Glutamatergic neuron (in vitro differentiated cells): ENCODE results near the gene ANKRD28. TPM values are rescaled to one million over a fixed set of nuclear protein-coding genes. Genes with fewer than 3 reads are reported as not detected.

Experiments used
- DNase-seq: peaks from one replicate; pipeline ENCODE4 v3.0.0; 2022
- H3K27ac Mint-ChIP-seq: one replicate; pipeline ENCODE4 v1.8.0; 2020; ENCODE audit warnings: mild to moderate bottlenecking, mixed read lengths, inconsistent platforms; ENCODE audit not compliant: unreplicated experiment
- H3K27me3 Mint-ChIP-seq: one replicate; pipeline ENCODE4 v1.8.0; 2020; ENCODE audit warnings: mild to moderate bottlenecking, moderate library complexity, mixed read lengths, inconsistent platforms; ENCODE audit not compliant: unreplicated experiment
- H3K36me3 Mint-ChIP-seq: one replicate; pipeline ENCODE4 v1.8.0; 2020; ENCODE audit warnings: mild to moderate bottlenecking, mixed read lengths, inconsistent platforms; ENCODE audit not compliant: unreplicated experiment
- H3K4me1 Mint-ChIP-seq: one replicate; pipeline ENCODE4 v1.8.0; 2020; ENCODE audit warnings: mild to moderate bottlenecking, low read depth, mixed read lengths, inconsistent platforms; ENCODE audit not compliant: unreplicated experiment
- H3K4me3 Mint-ChIP-seq: one replicate; pipeline ENCODE4 v1.8.0; 2020; ENCODE audit warnings: mild to moderate bottlenecking, mixed read lengths, inconsistent platforms; ENCODE audit not compliant: unreplicated experiment
- H3K9me3 Mint-ChIP-seq: one replicate; pipeline ENCODE4 v1.8.0; 2020; ENCODE audit warnings: mild to moderate bottlenecking, moderate library complexity, mixed read lengths, inconsistent platforms; ENCODE audit not compliant: unreplicated experiment
- CTCF ChIP-seq: fragments of 200-600 bp; sonication (generic); IDR thresholded peaks from one replicate; pipeline ENCODE4 v1.5.0; 2021; ENCODE audit not compliant: partially characterized antibody, unreplicated experiment
- total RNA-seq: library from RNA; stranded (reverse); fragmentation: NEBNext Ultra II Directional; extraction: Animal tissue kit (Norgen Biotek cat#: 25700); gene quantifications from one replicate; pipeline ENCODE4 v1.2.1, GENCODE V29; 2021; ENCODE audit not compliant: unreplicated experiment

The ANKRD28 gene
- total RNA-seq, 1 donor from 2014 or later: 84.3 TPM

DNA sequence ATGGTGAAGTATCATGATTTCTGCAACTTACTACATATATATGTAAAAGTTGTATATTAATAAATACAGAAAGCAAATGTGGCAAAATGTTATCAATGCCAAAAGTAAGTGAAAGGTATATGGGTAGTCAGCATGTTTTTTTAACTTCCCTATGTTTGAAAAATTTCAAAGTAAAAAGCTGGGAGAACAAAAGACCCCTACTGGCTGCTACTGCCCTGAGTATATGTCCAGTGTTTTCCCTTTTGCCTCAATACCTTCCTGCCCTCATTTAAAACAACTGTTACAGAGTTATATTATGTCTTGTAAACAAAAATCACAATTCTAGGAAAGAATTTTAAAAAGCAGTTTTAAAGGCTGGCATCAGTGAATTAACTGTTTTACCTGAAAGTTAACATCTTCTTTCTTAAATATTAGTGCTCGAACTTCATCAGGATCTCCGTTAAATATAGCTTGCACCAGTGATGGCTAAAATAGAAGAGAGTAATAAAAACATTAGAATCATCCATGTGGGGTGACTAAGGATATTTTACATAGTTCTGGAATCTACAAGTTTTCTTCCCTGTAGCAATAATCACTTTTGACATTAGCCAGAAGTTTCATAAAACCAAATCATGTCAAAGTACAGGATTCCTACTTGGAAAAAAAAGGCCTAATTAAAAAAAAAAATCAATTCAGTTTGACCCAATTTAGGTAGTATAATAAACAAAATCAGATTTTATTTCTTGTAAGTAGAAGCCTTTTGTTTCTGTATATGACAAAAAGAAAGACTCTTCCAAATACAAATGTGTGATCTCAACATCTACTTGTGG, 2.7 kb downstream of the ANKRD28 start:
- H3K27ac Mint-ChIP-seq: no peak overlapping the region
- H3K4me3 Mint-ChIP-seq: no peak overlapping the region
- peaks cover 16% of the 10 kb centered on the region for H3K4me1 Mint-ChIP-seq
- peaks cover 3% of the 10 kb centered on the region for H3K36me3 Mint-ChIP-seq
- H3K27me3 Mint-ChIP-seq: no peaks in the 10 kb centered on the region
- DNase-seq: no peak
- H3K9me3 Mint-ChIP-seq: no peaks in the 10 kb centered on the region
- no peak for TF ChIP-seq CTCF

DNA sequence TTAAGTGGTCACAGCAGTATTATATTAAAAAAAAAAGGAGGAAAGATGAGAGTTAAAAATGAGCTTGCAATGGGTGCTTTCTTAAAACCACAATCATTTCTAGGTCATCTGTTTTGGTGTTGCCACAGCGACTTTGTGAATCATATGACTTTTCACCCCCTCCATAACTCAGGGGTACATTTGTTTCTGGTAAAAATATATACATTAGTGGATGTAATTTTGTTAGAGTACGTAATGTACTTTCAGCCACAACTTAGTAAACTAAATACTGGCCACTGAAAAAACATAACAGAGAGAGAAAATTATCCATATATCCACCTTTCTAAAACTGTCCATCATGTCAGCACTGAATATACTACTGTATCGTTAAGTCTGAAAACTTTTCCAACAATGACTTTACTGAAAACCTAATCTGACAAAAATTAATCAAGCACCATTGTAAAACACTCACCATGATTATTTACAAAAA, 3.4 kb downstream of the ANKRD28 start:
- no peak for DNase-seq
- Mint-ChIP-seq H3K36me3 (peaks cover 3% of the 10 kb centered on the region), H3K4me3 (no peak overlapping the region), H3K27me3 (no peaks in the 10 kb centered on the region), H3K27ac (no peak overlapping the region), H3K9me3 (no peaks in the 10 kb centered on the region), H3K4me1 (peaks cover 16% of the 10 kb centered on the region)
- no peak for TF ChIP-seq CTCF

GRCh38 chr3:15791525-15791924, 6.3 kb downstream of the ANKRD28 start:
- H3K27me3 Mint-ChIP-seq: no peaks in the 10 kb centered on the region
- no peak overlapping the region for H3K27ac Mint-ChIP-seq
- H3K36me3 Mint-ChIP-seq: peaks cover 3% of the 10 kb centered on the region
- no peak overlapping the region for H3K4me3 Mint-ChIP-seq
- no peak for DNase-seq
- no peaks in the 10 kb centered on the region for H3K9me3 Mint-ChIP-seq
- peaks cover 3% of the 10 kb centered on the region for H3K4me1 Mint-ChIP-seq
- no peak for TF ChIP-seq CTCF

DNA sequence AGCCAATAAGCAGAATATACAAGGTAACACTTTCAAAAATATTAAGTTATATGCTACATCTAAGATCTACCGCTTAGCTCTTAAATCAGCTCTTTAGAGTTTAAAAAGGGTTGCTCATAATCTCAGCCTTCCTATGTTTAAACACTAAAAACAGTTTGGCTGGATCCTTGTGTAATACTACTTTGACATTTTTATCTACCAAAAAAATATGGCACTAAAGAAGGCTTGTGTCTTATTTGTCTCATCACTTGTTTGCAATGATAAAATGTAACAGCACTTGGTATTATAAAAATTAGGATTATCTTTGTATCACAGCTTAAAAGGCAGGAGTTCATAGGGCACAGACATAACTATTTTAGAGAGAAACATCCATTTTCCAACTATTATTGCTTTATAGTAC, 9.8 kb downstream of the ANKRD28 start:
- no peaks in the 10 kb centered on the region for H3K27me3 Mint-ChIP-seq
- H3K4me3 Mint-ChIP-seq: no peak overlapping the region

More for the DNA sequence above, 9.8 kb downstream of the ANKRD28 start:
- Mint-ChIP-seq H3K36me3 (peaks cover 3% of the 10 kb centered on the region), H3K9me3 (no peaks in the 10 kb centered on the region), H3K4me1 (peaks cover 27% of the 10 kb centered on the region), H3K27ac (no peak overlapping the region)
- no peak for TF ChIP-seq CTCF
- DNase-seq: no peak
